ENCODE data around the gene ALDH8A1.

Gene ALDH8A1

GRCh38 chr6:134990262-134990661 is 40.4 kb upstream of the ALDH8A1 start:
- DNase-seq (ENCODE audit: low read depth) = no peak
- H3K4me3 ChIP-seq (ENCODE audit: control insufficient read depth, low read depth, low read length) = no peak overlapping the region
- no peak for TF ChIP-seq CTCF (IDR thresholded peaks at IDR 0.05; ENCODE audit: control insufficient read depth, insufficient read depth, low read depth, low read length, missing control alignments)

- no peak overlapping the region for H3K4me3 ChIP-seq (ENCODE audit: control insufficient read depth, low read depth, low read length)
- no peak for DNase-seq (ENCODE audit: low read depth)
- no peak for TF ChIP-seq CTCF (IDR thresholded peaks at IDR 0.05; ENCODE audit: control insufficient read depth, insufficient read depth, low read depth, low read length, missing control alignments)
Observed at GRCh38 chr6:134984821-134985220, 34.9 kb upstream of the ALDH8A1 start.

GRCh38 chr6:134983823-134984222 is 33.9 kb upstream of the ALDH8A1 start:
- no peak for DNase-seq (ENCODE audit: low read depth)
- no peak overlapping the region for H3K4me3 ChIP-seq (ENCODE audit: control insufficient read depth, low read depth, low read length)
- TF ChIP-seq CTCF (IDR thresholded peaks at IDR 0.05; ENCODE audit: control insufficient read depth, insufficient read depth, low read depth, low read length, missing control alignments) = no peak

- H3K4me3 ChIP-seq (ENCODE audit: control insufficient read depth, low read depth, low read length) = no peak overlapping the region
- no peak for TF ChIP-seq CTCF (IDR thresholded peaks at IDR 0.05; ENCODE audit: control insufficient read depth, insufficient read depth, low read depth, low read length, missing control alignments)
Observed at GRCh38 chr6:134982161-134982560, 32.3 kb upstream of the ALDH8A1 start.

GRCh38 chr6:134980846-134981245 is 30.9 kb upstream of the ALDH8A1 start:
- TF ChIP-seq CTCF (IDR thresholded peaks at IDR 0.05; ENCODE audit: control insufficient read depth, insufficient read depth, low read depth, low read length, missing control alignments) = no peak
- no peak for DNase-seq (ENCODE audit: low read depth)
- H3K4me3 ChIP-seq (ENCODE audit: control insufficient read depth, low read depth, low read length) = no peak overlapping the region

More at GRCh38 chr6:134982161-134982560, 32.3 kb upstream of the ALDH8A1 start:
- DNase-seq (ENCODE audit: low read depth) = no peak

DNA sequence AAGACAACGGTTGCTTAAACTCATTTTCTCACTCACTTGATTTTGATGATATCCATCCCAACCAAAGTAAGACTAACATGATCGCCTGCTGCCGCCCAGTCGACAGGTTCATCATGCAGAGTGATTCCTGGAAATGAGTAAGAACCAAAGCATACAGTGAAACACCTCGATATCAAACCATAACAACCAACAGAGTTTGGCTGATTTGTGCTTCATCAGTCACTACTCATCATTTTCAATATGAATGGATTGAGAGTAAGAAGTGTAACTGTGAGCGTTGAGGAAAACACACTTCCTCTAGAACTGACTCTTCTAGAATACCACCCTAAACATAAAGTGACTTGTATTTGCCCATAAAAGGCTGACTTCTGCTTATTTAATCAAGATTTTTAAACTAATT is 29.2 kb upstream of the ALDH8A1 start:
- no peak for TF ChIP-seq CTCF (IDR thresholded peaks at IDR 0.05; ENCODE audit: control insufficient read depth, insufficient read depth, low read depth, low read length, missing control alignments)
- DNase-seq (ENCODE audit: low read depth) = no peak
- H3K4me3 ChIP-seq (ENCODE audit: control insufficient read depth, low read depth, low read length) = no peak overlapping the region

GRCh38 chr6:134974370-134974769 is 24.5 kb upstream of the ALDH8A1 start:
- H3K4me3 ChIP-seq (ENCODE audit: control insufficient read depth, low read depth, low read length) = no peak overlapping the region
- no peak for TF ChIP-seq CTCF (IDR thresholded peaks at IDR 0.05; ENCODE audit: control insufficient read depth, insufficient read depth, low read depth, low read length, missing control alignments)
- DNase-seq (ENCODE audit: low read depth) = no peak

All from AG09309 (cell line).